ENCODE results near the gene MFSD6L. TPM values are rescaled to one million over a fixed set of nuclear protein-coding genes. Genes with fewer than 3 reads are reported as not detected.

The MFSD6L gene
- total RNA-seq, 1 experiment from 2014 or later, result 4.0 TPM

GRCh38 chr17:8844229-8845218 is 45.4 kb upstream of the MFSD6L start:
- ChIA-PET CTCF (interaction anchor here (1.0 to 3.3 kb wide), 2 partner anchors 12 to 44 kb away, joined by 4 to 19 read pairs; no protein-coding TSS in a partner anchor), POLR2A (no interaction called here)
- Mint-ChIP-seq H3K9me3 (peaks cover 13% of the 10 kb centered on the region), H3K27me3 (ENCODE audit: low read depth) (peaks cover 3% of the 10 kb centered on the region), H3K4me3 (no peak overlapping the region), H3K36me3 (no peaks in the 10 kb centered on the region), H3K4me1 (peaks cover 5% of the 10 kb centered on the region), H3K27ac (no peak overlapping the region)
- TF ChIP-seq ELF4 (CRISPR knock-in tag; IDR thresholded peaks at IDR 0.05; ENCODE audit: low read depth), result no peak
- TF ChIP-seq IRF2 (CRISPR knock-in tag; IDR thresholded peaks at IDR 0.05; ENCODE audit: borderline replicate concordance, low read depth), result no peak
- TF ChIP-seq ZNF416 (CRISPR knock-in tag; IDR thresholded peaks at IDR 0.05), result no peak
- no peak for TF ChIP-seq ZBTB21 (CRISPR knock-in tag; IDR thresholded peaks at IDR 0.05; ENCODE audit: borderline replicate concordance)
- TF ChIP-seq SMAD3 (CRISPR knock-in tag; IDR thresholded peaks at IDR 0.05; ENCODE audit: borderline replicate concordance), result no peak
- no peak for TF ChIP-seq CREM (CRISPR knock-in tag; IDR thresholded peaks at IDR 0.05)
- no peak for TF ChIP-seq EMX1 (CRISPR knock-in tag; IDR thresholded peaks at IDR 0.05)
- no peak for TF ChIP-seq ZNF317 (CRISPR knock-in tag; IDR thresholded peaks at IDR 0.05; ENCODE audit: borderline replicate concordance, low read depth)
- no peak for TF ChIP-seq TEAD4 (CRISPR knock-in tag; IDR thresholded peaks at IDR 0.05)
- TF ChIP-seq MLX (CRISPR knock-in tag; IDR thresholded peaks at IDR 0.05), result no peak
- ATAC-seq, result no peak
- no peak for DNase-seq (ENCODE audit: low spot score)

GRCh38 chr17:8843344-8843743 is 44.2 kb upstream of the MFSD6L start:
- Mint-ChIP-seq H3K9me3 (peaks cover 13% of the 10 kb centered on the region), H3K27ac (no peak overlapping the region), H3K4me1 (peaks cover 16% of the 10 kb centered on the region), H3K27me3 (ENCODE audit: low read depth) (peaks cover 3% of the 10 kb centered on the region), H3K4me3 (no peak overlapping the region), H3K36me3 (no peaks in the 10 kb centered on the region)
- DNase-seq (ENCODE audit: low spot score) (no peak), ATAC-seq (no peak)
- POLR2A ChIA-PET, result no interaction called here
- TF ChIP-seq NFE2L1 (CRISPR knock-in tag; IDR thresholded peaks at IDR 0.05) (no peak), NFATC4 (CRISPR knock-in tag; IDR thresholded peaks at IDR 0.05) (no peak), HMGXB4 (CRISPR knock-in tag; IDR thresholded peaks at IDR 0.05) (no peak), NR3C1 (CRISPR knock-in tag; conservative IDR thresholded peaks at IDR 0.05; ENCODE audit: low read depth) (no peak), ZBTB21 (CRISPR knock-in tag; IDR thresholded peaks at IDR 0.05; ENCODE audit: borderline replicate concordance) (no peak), AR (CRISPR knock-in tag; IDR thresholded peaks at IDR 0.05) (no peak), PRDM15 (CRISPR knock-in tag; IDR thresholded peaks at IDR 0.05) (no peak)
- CTCF ChIA-PET, result interaction anchor here (0.6 to 3.3 kb wide), 4 partner anchors 11 to 67 kb away, joined by 3 to 19 read pairs (median 4); no protein-coding TSS in a partner anchor

Measured in WTC11 (cell line).